GM21737 (cell line): ENCODE data around the gene SOST.

Experiments used
- ATAC-seq: cut with Tn5 transposase; IDR thresholded peaks from one replicate; pipeline ENCODE4 v1.9.1; 2021; ENCODE audit warnings: mild to moderate bottlenecking, moderate library complexity; ENCODE audit not compliant: unreplicated experiment

Gene SOST

GRCh38 chr17:43774304-43775250 is 16.0 kb upstream of the SOST start:
- no peak for ATAC-seq

GRCh38 chr17:43772877-43773648 is 14.5 kb upstream of the SOST start:
- no peak for ATAC-seq

DNA sequence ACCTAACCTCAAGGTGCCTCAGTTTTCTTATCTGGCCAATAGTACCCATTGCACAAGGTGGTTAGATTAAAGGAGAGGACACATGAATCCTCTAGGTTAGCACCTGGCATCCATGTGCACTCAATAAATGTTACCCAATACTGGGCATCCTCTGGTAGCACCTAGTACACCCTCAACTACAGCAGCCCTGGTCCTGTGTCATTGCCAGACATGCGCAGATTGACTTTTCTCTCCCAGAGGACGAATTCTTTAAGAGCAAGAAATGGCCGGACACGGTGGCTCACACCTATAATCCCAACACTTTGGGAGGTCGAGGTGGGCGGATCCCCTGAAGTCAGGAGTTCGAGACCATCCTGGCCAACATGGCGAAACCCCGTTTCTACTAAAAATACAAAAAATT is 12.9 kb upstream of the SOST start:
- ATAC-seq: no peak

DNA sequence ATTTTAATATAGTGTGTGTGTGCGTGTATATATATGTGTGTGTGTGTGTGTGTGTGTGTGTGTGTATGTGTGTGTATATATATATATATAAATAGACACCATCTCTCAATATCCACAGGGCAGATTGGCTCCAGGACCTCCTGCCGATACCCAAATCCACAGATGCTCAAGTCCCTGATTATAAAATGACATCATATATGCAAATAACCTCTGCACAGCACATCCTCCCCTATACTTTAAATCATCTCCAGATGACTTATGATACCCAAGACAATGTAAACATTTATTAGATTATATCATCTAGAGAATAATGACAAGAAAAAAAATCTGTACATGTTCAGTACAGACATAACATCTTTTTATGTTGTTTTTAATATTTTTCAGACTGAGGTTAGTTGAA is 12.4 kb upstream of the SOST start:
- no peak for ATAC-seq

DNA sequence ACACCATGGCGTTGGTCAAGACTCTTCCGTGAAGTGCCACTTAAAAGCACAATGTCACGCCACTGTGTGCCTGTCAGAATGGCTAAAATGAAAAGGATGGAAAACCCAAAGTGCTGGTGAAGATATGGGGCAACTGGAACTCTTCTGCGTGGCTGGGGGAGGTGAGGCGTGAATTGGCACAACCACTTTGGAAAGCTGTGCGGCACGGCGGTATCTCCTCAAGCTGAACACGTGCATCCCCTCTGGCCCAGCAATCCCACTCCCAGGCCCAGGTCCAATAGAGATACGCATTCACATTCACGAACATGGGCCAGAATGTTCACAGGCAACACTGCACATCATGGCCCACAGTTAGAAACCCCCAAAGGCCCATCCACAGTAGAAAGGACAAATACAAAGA is 11.3 kb upstream of the SOST start:
- ATAC-seq: no peak

GRCh38 chr17:43769426-43769825 is 10.8 kb upstream of the SOST start:
- ATAC-seq: no peak

DNA sequence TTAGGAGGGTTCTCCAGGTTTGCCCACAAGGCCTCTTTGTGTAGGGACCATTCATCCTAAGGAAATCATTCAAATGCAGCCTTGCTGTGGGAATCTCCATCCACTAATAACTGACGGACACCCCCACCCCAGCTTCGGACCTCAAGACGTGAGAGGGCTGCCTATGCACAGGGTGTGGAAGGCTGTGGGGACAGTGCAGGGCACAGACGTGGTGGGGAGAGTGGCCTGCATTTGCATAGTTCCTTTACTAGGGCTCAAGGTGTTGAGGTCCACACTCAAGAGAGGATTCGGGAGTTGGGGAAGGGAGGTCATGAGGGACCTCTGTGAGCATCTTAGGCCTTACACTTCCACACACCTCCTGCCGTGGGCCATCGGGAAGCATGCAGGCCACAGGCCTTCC is 10.4 kb upstream of the SOST start:
- ATAC-seq: no peak

- no peak for ATAC-seq
These were observed 9.8 kb upstream of the SOST start for GRCh38 chr17:43768382-43768781.

DNA sequence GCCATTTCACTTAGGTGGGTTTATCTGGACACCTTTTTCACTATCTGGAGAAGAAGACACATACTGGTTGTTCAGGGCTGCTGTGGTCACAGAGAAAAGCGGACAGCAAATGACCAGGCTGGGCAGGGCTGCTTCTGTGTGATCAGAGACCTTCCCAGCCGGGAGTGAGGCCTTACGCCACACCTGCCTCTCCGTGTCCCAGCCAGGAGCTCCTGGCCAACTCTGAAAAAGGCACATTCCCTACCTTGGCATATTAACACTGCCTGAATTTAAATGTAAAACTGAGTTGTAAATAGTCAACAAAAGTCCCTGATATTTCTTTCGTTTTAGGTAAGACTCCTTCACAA is 9.1 kb upstream of the SOST start:
- no peak for ATAC-seq

DNA sequence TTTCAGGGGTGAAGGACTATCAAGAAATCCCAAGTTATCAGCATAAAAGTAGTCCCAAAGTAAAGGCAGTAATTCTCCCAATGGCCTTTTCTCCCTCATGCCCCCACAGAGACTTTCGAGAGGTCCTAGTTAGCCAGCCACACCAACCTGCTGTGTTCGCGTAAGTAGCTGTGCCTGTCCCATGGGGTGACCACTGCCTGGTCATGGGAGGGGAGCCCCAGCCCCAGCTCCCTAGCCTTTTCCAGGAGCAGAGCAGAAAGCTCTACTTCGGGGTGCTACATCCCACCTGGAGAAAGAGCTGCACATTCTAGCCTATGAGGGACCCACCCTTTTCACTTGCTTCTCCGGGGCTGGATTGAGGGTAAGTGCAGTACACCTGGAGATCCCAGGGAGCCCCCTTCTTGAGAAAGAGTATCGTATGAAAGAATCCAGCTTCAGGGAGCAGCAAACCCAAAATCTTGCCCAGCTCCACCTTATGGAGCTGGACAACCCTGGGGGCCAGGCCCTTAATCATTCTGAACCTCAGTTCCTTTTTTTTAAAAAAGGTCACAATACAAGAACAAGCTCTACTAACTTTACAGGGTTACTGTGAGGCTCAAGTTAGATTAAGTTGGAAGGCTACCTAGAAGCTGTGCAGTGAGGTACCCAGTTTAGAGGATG is 8.6 kb upstream of the SOST start:
- no peak for ATAC-seq

DNA sequence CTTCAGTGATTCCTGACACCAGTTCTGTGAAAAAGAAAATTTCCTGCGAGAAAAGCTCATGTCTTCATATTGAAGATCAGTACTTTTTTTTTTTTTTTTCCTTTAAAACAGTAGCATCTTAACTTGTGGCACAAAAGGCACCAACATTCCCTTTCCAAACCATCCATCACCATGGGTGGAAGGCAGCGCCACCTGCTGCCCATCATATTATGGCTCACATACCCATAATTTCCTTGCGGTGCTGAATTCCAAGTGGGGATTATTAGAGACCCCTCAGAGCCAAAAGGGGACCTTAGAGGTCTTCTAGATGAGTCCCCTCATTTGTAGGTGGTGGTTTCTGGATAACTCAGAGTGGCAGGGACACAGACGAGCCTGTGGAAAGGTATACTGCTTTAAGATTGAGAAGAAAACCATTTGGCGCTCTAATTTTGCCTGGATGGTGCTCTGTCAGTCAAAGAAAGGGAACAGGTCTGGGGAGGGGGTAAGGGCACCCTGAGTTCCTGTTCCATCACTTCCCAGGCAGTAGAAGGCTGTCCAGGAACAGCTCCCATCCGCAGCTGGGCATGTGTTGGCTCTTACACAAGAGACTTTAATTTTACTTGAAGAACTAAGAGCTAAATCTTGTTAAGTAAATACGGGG is 7.9 kb upstream of the SOST start:
- no peak for ATAC-seq

GRCh38 chr17:43760254-43760852 is 1.8 kb upstream of the SOST start:
- ATAC-seq: no peak

- ATAC-seq: no peak
These were observed 1.2 kb upstream of the SOST start for GRCh38 chr17:43759836-43760235.

GRCh38 chr17:43758086-43758485 is 505 bp downstream of the SOST start:
- ATAC-seq: no peak

- no peak for ATAC-seq
These were observed 1.4 kb downstream of the SOST start for GRCh38 chr17:43757171-43757660.

DNA sequence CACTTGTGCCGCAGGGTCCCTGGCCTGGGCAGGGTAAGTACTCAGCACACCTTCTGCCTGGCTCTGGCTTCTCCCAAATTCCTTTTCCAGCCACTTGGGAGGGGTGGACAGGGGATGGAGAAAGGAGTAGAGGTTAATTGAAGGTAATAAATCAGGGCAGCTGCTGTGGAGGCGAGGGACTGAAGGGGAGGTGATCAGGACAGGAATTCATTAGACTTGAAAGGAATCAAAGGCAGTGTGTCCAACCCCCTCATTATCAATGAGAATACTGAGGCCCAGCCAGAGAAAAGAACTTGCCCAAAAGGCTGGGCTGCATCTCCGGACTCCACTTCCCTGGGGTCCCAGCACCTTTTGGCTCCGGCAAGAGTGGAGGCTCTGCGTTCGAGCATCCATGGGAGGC is 2.4 kb downstream of the SOST start:
- no peak for ATAC-seq

GRCh38 chr17:43755389-43755875 is 3.2 kb downstream of the SOST start:
- ATAC-seq: no peak

DNA sequence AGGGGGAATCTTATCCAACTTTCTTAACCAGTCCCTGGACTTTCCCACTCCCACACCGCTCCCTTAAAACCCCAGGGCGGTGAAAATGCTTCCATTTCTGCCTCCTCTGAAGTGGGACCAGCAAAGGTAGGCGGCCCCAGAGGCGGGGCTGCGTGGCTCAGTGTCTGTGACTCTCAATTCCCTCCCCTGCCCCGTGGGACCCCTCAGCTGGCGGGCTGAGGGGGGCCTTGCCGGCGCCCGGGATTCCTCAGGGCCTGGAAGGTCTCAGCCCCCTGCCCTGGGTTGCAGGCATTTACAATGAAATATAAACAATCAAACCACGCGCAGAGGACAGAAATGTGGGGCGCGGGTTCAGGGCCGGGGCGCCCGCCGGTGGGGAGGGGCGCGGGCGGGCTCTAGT is 3.6 kb downstream of the SOST start:
- ATAC-seq: no peak

- ATAC-seq: no peak
These were observed 5.0 kb downstream of the SOST start for GRCh38 chr17:43753493-43754129.

DNA sequence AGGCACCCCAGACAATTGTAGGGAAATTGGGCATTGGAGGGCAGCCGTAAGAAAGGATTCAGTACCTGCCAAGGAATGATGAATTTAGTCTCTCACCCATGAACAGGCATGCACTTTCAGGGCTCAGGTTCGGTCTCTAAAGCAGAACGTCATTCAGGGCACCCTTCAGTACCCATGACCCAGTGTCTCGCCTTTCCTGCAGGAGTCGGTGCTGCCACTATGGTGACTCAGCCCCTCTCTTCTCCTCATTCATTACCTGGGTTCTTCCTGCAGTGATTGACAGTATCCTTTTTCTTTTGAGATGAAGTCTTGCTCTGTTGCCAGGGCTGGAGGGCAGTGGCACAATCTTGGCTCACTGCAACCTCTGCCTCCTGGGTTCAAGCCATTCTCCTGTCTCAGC is 8.4 kb downstream of the SOST start:
- ATAC-seq: no peak
